Activated CD4-positive, alpha-beta T cell treated with anti-CD3 and anti-CD28 coated beads for 36 hours (primary cell): ENCODE measurements around the gene FERMT3. TPM values are rescaled to one million over a fixed set of nuclear protein-coding genes. Genes with fewer than 3 reads are reported as not detected.
A peak's percentile ranks its signal among the peaks of the same experiment; 100 is the strongest.

ENCODE experiments used
- ATAC-seq: fragments of 200-7000 bp; cut with Tn5 transposase; one replicate; pipeline ENCODE4 v1.10.0; 2021; ENCODE audit warnings: mild to moderate bottlenecking, moderate library complexity
- CTCF ChIA-PET: fragments of 350-600 bp; sonication (Branson Sonifier 250); formaldehyde crosslinking; loops from one replicate; lab custom pipeline; 2021; ENCODE audit warnings: antibody characterized with exemption; lab: Charles Lee
- POLR2A ChIA-PET: fragments of 350-600 bp; sonication (Branson Sonifier 250); formaldehyde crosslinking; loops from one replicate; lab custom pipeline; 2021; ENCODE audit warnings: antibody characterized with exemption, inconsistent platforms; lab: Charles Lee
- DNase-seq: peaks from one replicate; pipeline ENCODE4 v3.0.0-alpha.2; 2020
- H3K27ac Mint-ChIP-seq: one replicate; pipeline ENCODE4 v1.8.0; 2021; ENCODE audit warnings: mixed read lengths
- H3K27me3 Mint-ChIP-seq: one replicate; pipeline ENCODE4 v1.8.0; 2021; ENCODE audit warnings: mixed read lengths
- H3K36me3 Mint-ChIP-seq: one replicate; pipeline ENCODE4 v1.8.0; 2021; ENCODE audit warnings: low read depth, mixed read lengths
- H3K4me1 Mint-ChIP-seq: one replicate; pipeline ENCODE4 v1.8.0; 2021; ENCODE audit warnings: mixed read lengths
- H3K4me3 Mint-ChIP-seq: one replicate; pipeline ENCODE4 v1.8.0; 2021; ENCODE audit warnings: mild to moderate bottlenecking, moderate library complexity, mixed read lengths
- H3K9me3 Mint-ChIP-seq: one replicate; pipeline ENCODE4 v1.8.0; 2021; ENCODE audit warnings: low read depth, mixed read lengths
- intact Hi-C, 2 experiments: fragments of 100-400 bp; cut with DNase I in 1 of 2; cut with micrococcal nuclease in 1 of 2; formaldehyde crosslinking; loops; one replicate each; pipeline versions ENCODE4 v1.14.2 to v1.15.1; 2022 to 2024; cut with DNase I, micrococcal nuclease
- total RNA-seq, 2 experiments: library from RNA; stranded (reverse); gene quantifications; one replicate each; pipeline ENCODE4 v1.2.3, GENCODE V29; 2021

FERMT3 gene
- total RNA-seq, 2 experiments from 2014 or later = 182 to 184 TPM

GRCh38 chr11:64186492-64187165, 19.9 kb upstream of the FERMT3 start:
- Mint-ChIP-seq H3K4me1 (peaks cover 43% of the 10 kb centered on the region), H3K27me3 (no peaks in the 10 kb centered on the region), H3K36me3 (peaks cover 17% of the 10 kb centered on the region), H3K27ac (no peak overlapping the region), H3K9me3 (no peaks in the 10 kb centered on the region), H3K4me3 (no peak overlapping the region)
- DNase-seq (peak; percentile 64), ATAC-seq (no peak)
- intact Hi-C loops = loop anchor here (1.0 to 10.0 kb wide), 11 partner anchors 20 to 1459 kb away; partner anchors contain the start of genes NUDT22 (in 2 of the 2), TRPT1 (in 2 of the 2), ESRRA (in 1 of the 2) and FERMT3 (in 1 of the 2)
- ChIA-PET POLR2A (interaction anchor here (0.6 to 2.3 kb wide), 12 partner anchors 11 to 1346 kb away, joined by 3 to 24 read pairs (median 5); partner anchors contain the start of genes FERMT3, NUDT22, PPP1R14B and PRDX5), CTCF (interaction anchor here (0.5 to 3.9 kb wide), 5 partner anchors 19 to 1336 kb away, joined by 3 to 40 read pairs (median 3); partner anchors contain the start of genes FERMT3, PRDX5 and TRMT112)

- ChIA-PET POLR2A (no interaction called here), CTCF (interaction anchor here (0.6 to 7.1 kb wide), 2 partner anchors 14 to 120 kb away, joined by 4 to 40 read pairs; partner anchors contain the start of gene FERMT3)
- peaks cover 66% of the 10 kb centered on the region for H3K36me3 Mint-ChIP-seq
- H3K27ac Mint-ChIP-seq = peak overlapping the region; percentile 31
- H3K4me1 Mint-ChIP-seq = peaks cover 31% of the 10 kb centered on the region
- H3K27me3 Mint-ChIP-seq = no peaks in the 10 kb centered on the region
- H3K4me3 Mint-ChIP-seq = no peak overlapping the region
- no peak for ATAC-seq
- DNase-seq = no peak
- H3K9me3 Mint-ChIP-seq = no peaks in the 10 kb centered on the region
- intact Hi-C loops = no loop called here
These were observed 14.1 kb upstream of the FERMT3 start for GRCh38 chr11:64192434-64192833.

- intact Hi-C loops = no loop called here
- ATAC-seq = no peak
- Mint-ChIP-seq H3K9me3 (no peaks in the 10 kb centered on the region), H3K27ac (peak overlapping the region; percentile 67), H3K4me3 (no peak overlapping the region), H3K27me3 (no peaks in the 10 kb centered on the region), H3K4me1 (peaks cover 8% of the 10 kb centered on the region), H3K36me3 (peaks cover 73% of the 10 kb centered on the region)
- CTCF ChIA-PET = interaction anchor here (0.9 to 7.1 kb wide), 2 partner anchors 9 to 40 kb away, joined by 4 to 40 read pairs; partner anchors contain the start of gene FERMT3
- no peak for DNase-seq
- POLR2A ChIA-PET = interaction anchor here (0.7 kb wide), 1 partner anchor 11 kb away, joined by 3 read pairs; no protein-coding TSS in a partner anchor
These were observed 9.9 kb upstream of the FERMT3 start for GRCh38 chr11:64196626-64197025.

- POLR2A ChIA-PET = no interaction called here
- H3K4me3 Mint-ChIP-seq = no peak overlapping the region
- H3K4me1 Mint-ChIP-seq = peaks cover 6% of the 10 kb centered on the region
- H3K27me3 Mint-ChIP-seq = no peaks in the 10 kb centered on the region
- CTCF ChIA-PET = no interaction called here
- H3K27ac Mint-ChIP-seq = no peak overlapping the region
- no peaks in the 10 kb centered on the region for H3K9me3 Mint-ChIP-seq
- no peak for ATAC-seq
- DNase-seq = no peak
- intact Hi-C loops = no loop called here
- H3K36me3 Mint-ChIP-seq = peaks cover 73% of the 10 kb centered on the region
These were observed 8.0 kb upstream of the FERMT3 start for GRCh38 chr11:64198511-64198910.

- Mint-ChIP-seq H3K27ac (peak overlapping the region; percentile 19), H3K27me3 (no peaks in the 10 kb centered on the region), H3K36me3 (peaks cover 69% of the 10 kb centered on the region), H3K4me1 (peaks cover 28% of the 10 kb centered on the region), H3K4me3 (no peak overlapping the region), H3K9me3 (no peaks in the 10 kb centered on the region)
- CTCF ChIA-PET = interaction anchor here (0.6 kb wide), 1 partner anchor 50 kb away, joined by 3 read pairs; no protein-coding TSS in a partner anchor
- intact Hi-C loops = no loop called here
- POLR2A ChIA-PET = no interaction called here
- DNase-seq (no peak), ATAC-seq (no peak)
These were observed 5.0 kb upstream of the FERMT3 start for GRCh38 chr11:64201543-64201942.

GRCh38 chr11:64202992-64203391, 3.5 kb upstream of the FERMT3 start:
- ATAC-seq (no peak), DNase-seq (no peak)
- POLR2A ChIA-PET = no interaction called here
- CTCF ChIA-PET = interaction anchor here (0.9 to 7.3 kb wide), 4 partner anchors 17 to 100 kb away, joined by 4 to 111 read pairs (median 22); partner anchors contain the start of genes CATSPERZ, ESRRA and STIP1
- no peak overlapping the region for H3K4me3 Mint-ChIP-seq
- H3K36me3 Mint-ChIP-seq = peaks cover 72% of the 10 kb centered on the region
- no peak overlapping the region for H3K27ac Mint-ChIP-seq
- H3K4me1 Mint-ChIP-seq = peaks cover 31% of the 10 kb centered on the region
- H3K9me3 Mint-ChIP-seq = no peaks in the 10 kb centered on the region
- intact Hi-C loops = no loop called here
- no peaks in the 10 kb centered on the region for H3K27me3 Mint-ChIP-seq

GRCh38 chr11:64203421-64204079, 3.0 kb upstream of the FERMT3 start:
- H3K36me3 Mint-ChIP-seq = peaks cover 76% of the 10 kb centered on the region
- POLR2A ChIA-PET = interaction anchor here (1.7 kb wide), 1 partner anchor 101 kb away, joined by 9 read pairs; no protein-coding TSS in a partner anchor
- H3K9me3 Mint-ChIP-seq = no peaks in the 10 kb centered on the region
- CTCF ChIA-PET = interaction anchor here (0.9 to 7.3 kb wide), 9 partner anchors 14 to 114 kb away, joined by 3 to 111 read pairs (median 5); partner anchors contain the start of genes BAD, CATSPERZ, ESRRA and PRDX5
- ATAC-seq = no peak
- DNase-seq = no peak
- peaks cover 33% of the 10 kb centered on the region for H3K4me1 Mint-ChIP-seq
- H3K27ac Mint-ChIP-seq = no peak overlapping the region
- no peaks in the 10 kb centered on the region for H3K27me3 Mint-ChIP-seq
- intact Hi-C loops = loop anchor here (1.0 kb wide), 2 partner anchors 47 to 101 kb away; no protein-coding TSS in a partner anchor
- H3K4me3 Mint-ChIP-seq = no peak overlapping the region

- Mint-ChIP-seq H3K9me3 (no peaks in the 10 kb centered on the region), H3K27me3 (no peaks in the 10 kb centered on the region), H3K4me1 (peaks cover 38% of the 10 kb centered on the region), H3K4me3 (no peak overlapping the region), H3K36me3 (peaks cover 78% of the 10 kb centered on the region), H3K27ac (peak overlapping the region; percentile 79)
- CTCF ChIA-PET = interaction anchor here (0.7 to 7.3 kb wide), 26 partner anchors 10 to 658 kb away, joined by 3 to 111 read pairs (median 5); partner anchors contain the start of genes BAD, CATSPERZ, ESRRA and FKBP2
- intact Hi-C loops = loop anchor here (1.0 kb wide), 2 partner anchors 46 to 100 kb away; no protein-coding TSS in a partner anchor
- DNase-seq = no peak
- POLR2A ChIA-PET = interaction anchor here (0.7 to 1.7 kb wide), 5 partner anchors 16 to 114 kb away, joined by 3 to 9 read pairs (median 4); partner anchors contain the start of genes PRDX5 and STIP1
- ATAC-seq = no peak
These were observed 2.5 kb upstream of the FERMT3 start for GRCh38 chr11:64204080-64204440.

- ChIA-PET CTCF (interaction anchor here (0.6 to 7.3 kb wide), 30 partner anchors 10 to 657 kb away, joined by 3 to 111 read pairs (median 4); partner anchors contain the start of genes BAD, CATSPERZ, ESRRA and FKBP2), POLR2A (interaction anchor here (0.7 to 1.7 kb wide), 9 partner anchors 17 to 1571 kb away, joined by 3 to 9 read pairs (median 5); partner anchors contain the start of genes FKBP2, PRDX5 and STIP1)
- H3K36me3 Mint-ChIP-seq = peaks cover 81% of the 10 kb centered on the region
- ATAC-seq (peak; percentile 30), DNase-seq (peak; percentile 90)
- H3K4me1 Mint-ChIP-seq = peaks cover 41% of the 10 kb centered on the region
- H3K27ac Mint-ChIP-seq = peak overlapping the region; percentile 79
- peak overlapping the region; percentile 33 for H3K4me3 Mint-ChIP-seq
- intact Hi-C loops = loop anchor here (1.0 kb wide), 2 partner anchors 46 to 100 kb away; no protein-coding TSS in a partner anchor
- H3K9me3 Mint-ChIP-seq = no peaks in the 10 kb centered on the region
- no peaks in the 10 kb centered on the region for H3K27me3 Mint-ChIP-seq
These were observed 2.0 kb upstream of the FERMT3 start for GRCh38 chr11:64204464-64204989.
